ENCODE results near the gene RNU7-1.
A peak's percentile ranks its signal among the peaks of the same experiment; 100 is the strongest.

RNU7-1 gene

DNA sequence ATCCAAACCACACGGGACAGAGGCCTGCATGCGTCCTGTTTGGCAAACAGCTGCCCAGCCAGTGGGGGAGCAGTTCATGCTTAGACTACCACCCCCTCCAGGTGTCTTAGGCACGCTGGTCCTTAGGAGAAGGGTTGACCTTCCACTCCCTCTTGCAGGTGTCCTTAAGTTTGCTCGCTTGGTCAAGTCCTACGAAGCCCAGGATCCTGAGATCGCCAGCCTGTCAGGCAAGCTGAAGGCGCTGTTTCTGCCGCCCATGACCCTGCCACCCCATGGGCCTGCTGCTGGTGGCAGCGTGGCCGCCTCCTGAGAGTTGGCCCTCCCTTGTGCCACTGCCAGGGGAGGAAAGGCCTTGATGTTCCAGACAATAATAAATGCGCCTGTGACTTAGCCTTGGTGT, 2.0 kb downstream of the RNU7-1 start:
- H2BK120ac ChIP-seq (ENCODE audit: low read depth, low read length), result no peak overlapping the region
- no peaks in the 10 kb centered on the region for H3K79me2 ChIP-seq (ENCODE audit: control insufficient read depth, insufficient read depth, low read length)

GRCh38 chr12:6946033-6946919, 2.7 kb downstream of the RNU7-1 start:
- no peak overlapping the region for H4K8ac ChIP-seq (ENCODE audit: low read depth, low read length)
- H3K9ac ChIP-seq (ENCODE audit: low read length), result peak overlapping the region; percentile 70
- H3K27me3 ChIP-seq (ENCODE audit: insufficient read depth, low read length, poor library complexity), result no peaks in the 10 kb centered on the region
- no peak overlapping the region for H3K4ac ChIP-seq (ENCODE audit: low read depth, low read length)
- H2BK5ac ChIP-seq (ENCODE audit: low read length), result peak overlapping the region; percentile 28
- no peak overlapping the region for H3K18ac ChIP-seq (ENCODE audit: low read length)
- H3K4me1 ChIP-seq (ENCODE audit: control insufficient read depth, low read depth, low read length), result peaks cover 2% of the 10 kb centered on the region
- no peak overlapping the region for H2AK5ac ChIP-seq (ENCODE audit: low read length)
- no peak overlapping the region for H2BK15ac ChIP-seq (replicated peaks; ENCODE audit: low read depth)
- peaks cover under 1% of the 10 kb centered on the region for H3K36me3 ChIP-seq (ENCODE audit: control insufficient read depth, insufficient read depth, low read length)
- no peaks in the 10 kb centered on the region for H3K79me2 ChIP-seq (ENCODE audit: control insufficient read depth, insufficient read depth, low read length)
- H3K4me3 ChIP-seq (ENCODE audit: low read length), result peak overlapping the region; percentile 49
- peak overlapping the region; percentile 87 for H3K56ac ChIP-seq (ENCODE audit: low read length)
- H3K4me2 ChIP-seq (ENCODE audit: low read length), result peak overlapping the region; percentile 86
- H4K5ac ChIP-seq (ENCODE audit: low read length), result no peak overlapping the region
- H2BK120ac ChIP-seq (ENCODE audit: low read depth, low read length), result no peak overlapping the region
- H3K79me1 ChIP-seq (ENCODE audit: low read length), result no peaks in the 10 kb centered on the region
- WGBS (ENCODE audit: extremely low coverage, insufficient coverage, low lambda C conversion rate), result no CpG with 5 or more reads among the region's 32 CpGs
- no peak overlapping the region for H3K23ac ChIP-seq (ENCODE audit: low read length)
- peak; percentile 99 for DNase-seq
- H3K27ac ChIP-seq (ENCODE audit: low read depth, low read length), result peak overlapping the region; percentile 68

More for the DNA sequence above, 2.0 kb downstream of the RNU7-1 start:
- Histone ChIP-seq H2BK5ac (ENCODE audit: low read length) (no peak overlapping the region), H3K4me3 (ENCODE audit: low read length) (no peak overlapping the region), H3K27me3 (ENCODE audit: insufficient read depth, low read length, poor library complexity) (no peaks in the 10 kb centered on the region), H2AK5ac (ENCODE audit: low read length) (no peak overlapping the region), H3K23ac (ENCODE audit: low read length) (no peak overlapping the region), H3K4me2 (ENCODE audit: low read length) (peak overlapping the region; percentile 48), H3K18ac (ENCODE audit: low read length) (no peak overlapping the region), H3K27ac (ENCODE audit: low read depth, low read length) (peak overlapping the region; percentile 68), H3K79me1 (ENCODE audit: low read length) (no peaks in the 10 kb centered on the region), H4K5ac (ENCODE audit: low read length) (no peak overlapping the region), H3K4me1 (ENCODE audit: control insufficient read depth, low read depth, low read length) (peaks cover 2% of the 10 kb centered on the region), H4K8ac (ENCODE audit: low read depth, low read length) (no peak overlapping the region), H3K9ac (ENCODE audit: low read length) (peak overlapping the region; percentile 70), H3K4ac (ENCODE audit: low read depth, low read length) (no peak overlapping the region), H2BK15ac (replicated peaks; ENCODE audit: low read depth) (no peak overlapping the region), H3K36me3 (ENCODE audit: control insufficient read depth, insufficient read depth, low read length) (peaks cover 1% of the 10 kb centered on the region), H3K56ac (ENCODE audit: low read length) (peak overlapping the region; percentile 77)
- no CpG with 5 or more reads among the region's 11 CpGs for WGBS (ENCODE audit: extremely low coverage, insufficient coverage, low lambda C conversion rate)
- DNase-seq, result peak; percentile 42

DNA sequence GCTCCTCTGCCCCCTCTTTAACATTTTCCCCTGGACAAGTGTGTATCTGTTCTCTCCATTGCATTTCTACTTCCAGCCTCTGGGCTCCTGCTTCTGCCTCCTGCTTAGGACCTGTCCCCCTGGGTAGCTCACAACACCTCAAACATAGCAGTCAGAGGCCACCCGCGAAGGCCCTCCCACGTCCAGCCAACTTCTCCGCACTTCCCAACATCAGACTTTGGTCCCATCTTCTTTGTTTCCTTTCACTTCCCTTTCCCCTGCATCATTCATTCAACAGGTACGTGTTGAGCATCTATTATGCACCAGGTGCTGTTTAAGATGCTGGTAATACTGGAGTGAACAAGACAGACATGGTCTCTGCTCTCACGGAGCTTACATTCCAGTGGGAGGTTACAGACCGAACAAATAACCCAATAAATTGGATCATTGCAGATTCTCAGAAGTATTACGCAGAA, 3.3 kb downstream of the RNU7-1 start:
- Histone ChIP-seq H4K8ac (ENCODE audit: low read depth, low read length) (no peak overlapping the region), H3K56ac (ENCODE audit: low read length) (peak overlapping the region; percentile 87), H4K5ac (ENCODE audit: low read length) (no peak overlapping the region), H3K27me3 (ENCODE audit: insufficient read depth, low read length, poor library complexity) (no peaks in the 10 kb centered on the region), H2BK5ac (ENCODE audit: low read length) (peak overlapping the region; percentile 28), H2AK5ac (ENCODE audit: low read length) (no peak overlapping the region), H3K4ac (ENCODE audit: low read depth, low read length) (no peak overlapping the region), H3K4me1 (ENCODE audit: control insufficient read depth, low read depth, low read length) (peaks cover 2% of the 10 kb centered on the region), H3K79me2 (ENCODE audit: control insufficient read depth, insufficient read depth, low read length) (no peaks in the 10 kb centered on the region), H3K23ac (ENCODE audit: low read length) (no peak overlapping the region), H3K79me1 (ENCODE audit: low read length) (no peaks in the 10 kb centered on the region), H2BK15ac (replicated peaks; ENCODE audit: low read depth) (no peak overlapping the region), H3K4me3 (ENCODE audit: low read length) (peak overlapping the region; percentile 49), H2BK120ac (ENCODE audit: low read depth, low read length) (no peak overlapping the region), H3K36me3 (ENCODE audit: control insufficient read depth, insufficient read depth, low read length) (no peaks in the 10 kb centered on the region), H3K9ac (ENCODE audit: low read length) (peak overlapping the region; percentile 70), H3K18ac (ENCODE audit: low read length) (no peak overlapping the region), H3K4me2 (ENCODE audit: low read length) (peak overlapping the region; percentile 86), H3K27ac (ENCODE audit: low read depth, low read length) (no peak overlapping the region)
- WGBS (ENCODE audit: extremely low coverage, insufficient coverage, low lambda C conversion rate), result no CpG with 5 or more reads among the region's 8 CpGs
- DNase-seq, result peak; percentile 25

DNA sequence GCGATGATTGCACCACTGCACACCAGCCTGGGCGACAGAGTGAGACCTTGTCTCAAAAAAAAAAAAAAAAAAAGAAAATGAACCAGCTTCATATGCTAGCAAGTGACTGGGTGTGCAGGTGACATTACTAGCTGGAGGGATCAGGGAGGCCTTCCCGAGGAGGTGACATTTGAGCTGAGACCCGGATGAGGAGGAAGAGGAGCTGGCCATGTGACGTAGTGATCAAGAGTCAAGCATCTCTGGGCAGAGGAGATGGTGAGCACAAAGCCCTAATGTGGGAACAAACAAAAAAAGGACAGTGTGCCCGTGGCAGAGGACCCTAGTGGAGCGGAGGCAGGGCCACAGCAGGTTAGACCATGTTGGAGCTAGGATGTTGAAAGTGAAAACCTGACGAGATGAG, 4.0 kb downstream of the RNU7-1 start:
- Histone ChIP-seq H3K4me1 (ENCODE audit: control insufficient read depth, low read depth, low read length) (peaks cover 2% of the 10 kb centered on the region), H3K4ac (ENCODE audit: low read depth, low read length) (no peak overlapping the region), H3K56ac (ENCODE audit: low read length) (no peak overlapping the region), H4K8ac (ENCODE audit: low read depth, low read length) (no peak overlapping the region), H3K23ac (ENCODE audit: low read length) (no peak overlapping the region), H3K27ac (ENCODE audit: low read depth, low read length) (no peak overlapping the region), H2AK5ac (ENCODE audit: low read length) (no peak overlapping the region), H4K5ac (ENCODE audit: low read length) (no peak overlapping the region), H3K36me3 (ENCODE audit: control insufficient read depth, insufficient read depth, low read length) (no peaks in the 10 kb centered on the region), H2BK120ac (ENCODE audit: low read depth, low read length) (no peak overlapping the region), H3K79me2 (ENCODE audit: control insufficient read depth, insufficient read depth, low read length) (no peaks in the 10 kb centered on the region), H3K18ac (ENCODE audit: low read length) (no peak overlapping the region), H3K27me3 (ENCODE audit: insufficient read depth, low read length, poor library complexity) (no peaks in the 10 kb centered on the region), H2BK15ac (replicated peaks; ENCODE audit: low read depth) (no peak overlapping the region), H2BK5ac (ENCODE audit: low read length) (no peak overlapping the region), H3K79me1 (ENCODE audit: low read length) (no peaks in the 10 kb centered on the region), H3K4me2 (ENCODE audit: low read length) (no peak overlapping the region), H3K9ac (ENCODE audit: low read length) (no peak overlapping the region), H3K4me3 (ENCODE audit: low read length) (no peak overlapping the region)
- no peak for DNase-seq
- WGBS (ENCODE audit: extremely low coverage, insufficient coverage, low lambda C conversion rate), result no CpG with 5 or more reads among the region's 8 CpGs

DNA sequence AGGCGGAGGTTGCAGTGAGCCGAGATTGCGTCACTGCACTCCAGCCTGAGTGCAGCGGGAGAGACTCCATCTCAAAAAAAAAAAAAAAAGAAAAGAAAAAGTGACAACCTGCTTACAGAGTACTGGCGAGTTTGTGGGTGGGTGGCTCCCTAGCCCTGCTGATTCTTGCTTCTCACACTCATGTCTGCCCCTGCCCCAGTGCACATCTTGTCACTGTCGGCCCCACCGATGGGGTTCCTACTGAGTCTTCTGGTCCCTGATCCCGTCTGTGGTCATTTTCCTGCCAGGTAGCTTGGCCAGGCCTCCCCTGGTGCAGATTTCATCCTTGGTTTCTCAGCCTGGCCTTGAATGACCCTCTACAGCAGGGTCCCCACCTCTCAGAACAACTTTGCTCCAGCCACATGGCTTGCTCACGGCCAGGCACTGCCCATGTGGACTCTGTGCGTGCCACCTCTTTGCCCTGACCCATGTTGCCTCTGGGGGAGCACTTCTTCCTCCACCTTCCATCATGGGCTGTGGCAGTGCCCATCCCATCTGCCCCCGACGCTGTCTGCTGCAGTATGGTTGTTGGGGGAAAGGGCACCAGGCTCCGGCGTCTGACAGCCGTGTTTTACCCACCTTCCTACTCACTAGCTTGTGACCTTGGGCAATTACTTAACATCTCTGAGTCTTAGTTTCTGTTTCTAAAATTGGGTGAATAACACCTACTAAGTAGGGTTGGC, 5.4 kb downstream of the RNU7-1 start:
- H3K4me3 ChIP-seq (ENCODE audit: low read length), result no peak overlapping the region
- no peak overlapping the region for H2AK5ac ChIP-seq (ENCODE audit: low read length)
- no peak overlapping the region for H4K8ac ChIP-seq (ENCODE audit: low read depth, low read length)
- no CpG with 5 or more reads among the region's 15 CpGs for WGBS (ENCODE audit: extremely low coverage, insufficient coverage, low lambda C conversion rate)
- H3K4me1 ChIP-seq (ENCODE audit: control insufficient read depth, low read depth, low read length), result peaks cover 2% of the 10 kb centered on the region
- H3K27me3 ChIP-seq (ENCODE audit: insufficient read depth, low read length, poor library complexity), result no peaks in the 10 kb centered on the region
- no peak overlapping the region for H3K4ac ChIP-seq (ENCODE audit: low read depth, low read length)
- no peak overlapping the region for H2BK15ac ChIP-seq (replicated peaks; ENCODE audit: low read depth)
- H3K27ac ChIP-seq (ENCODE audit: low read depth, low read length), result no peak overlapping the region
- H3K23ac ChIP-seq (ENCODE audit: low read length), result no peak overlapping the region
- H3K9ac ChIP-seq (ENCODE audit: low read length), result no peak overlapping the region
- no peak overlapping the region for H2BK5ac ChIP-seq (ENCODE audit: low read length)
- no peak for DNase-seq
- H3K79me2 ChIP-seq (ENCODE audit: control insufficient read depth, insufficient read depth, low read length), result no peaks in the 10 kb centered on the region
- H3K36me3 ChIP-seq (ENCODE audit: control insufficient read depth, insufficient read depth, low read length), result no peaks in the 10 kb centered on the region
- H2BK120ac ChIP-seq (ENCODE audit: low read depth, low read length), result no peak overlapping the region
- H3K56ac ChIP-seq (ENCODE audit: low read length), result no peak overlapping the region
- no peak overlapping the region for H3K18ac ChIP-seq (ENCODE audit: low read length)
- no peak overlapping the region for H3K4me2 ChIP-seq (ENCODE audit: low read length)
- H3K79me1 ChIP-seq (ENCODE audit: low read length), result no peaks in the 10 kb centered on the region
- H4K5ac ChIP-seq (ENCODE audit: low read length), result no peak overlapping the region
